CD4-positive, alpha-beta T cell treated with Interleukin-15 for 4 hours (primary cell): ENCODE measurements around the gene ZNF77.
"Not testable (repeated sequence)": the region's sequence is repeated elsewhere in the genome, so short reads cannot be mapped to it uniquely, and the experiment has no call there.

Experiments used
- DNase-seq: peaks from one replicate; pipeline ENCODE4 v3.0.0-alpha.2; 2020; ENCODE audit warnings: low spot score

ZNF77 gene

DNA sequence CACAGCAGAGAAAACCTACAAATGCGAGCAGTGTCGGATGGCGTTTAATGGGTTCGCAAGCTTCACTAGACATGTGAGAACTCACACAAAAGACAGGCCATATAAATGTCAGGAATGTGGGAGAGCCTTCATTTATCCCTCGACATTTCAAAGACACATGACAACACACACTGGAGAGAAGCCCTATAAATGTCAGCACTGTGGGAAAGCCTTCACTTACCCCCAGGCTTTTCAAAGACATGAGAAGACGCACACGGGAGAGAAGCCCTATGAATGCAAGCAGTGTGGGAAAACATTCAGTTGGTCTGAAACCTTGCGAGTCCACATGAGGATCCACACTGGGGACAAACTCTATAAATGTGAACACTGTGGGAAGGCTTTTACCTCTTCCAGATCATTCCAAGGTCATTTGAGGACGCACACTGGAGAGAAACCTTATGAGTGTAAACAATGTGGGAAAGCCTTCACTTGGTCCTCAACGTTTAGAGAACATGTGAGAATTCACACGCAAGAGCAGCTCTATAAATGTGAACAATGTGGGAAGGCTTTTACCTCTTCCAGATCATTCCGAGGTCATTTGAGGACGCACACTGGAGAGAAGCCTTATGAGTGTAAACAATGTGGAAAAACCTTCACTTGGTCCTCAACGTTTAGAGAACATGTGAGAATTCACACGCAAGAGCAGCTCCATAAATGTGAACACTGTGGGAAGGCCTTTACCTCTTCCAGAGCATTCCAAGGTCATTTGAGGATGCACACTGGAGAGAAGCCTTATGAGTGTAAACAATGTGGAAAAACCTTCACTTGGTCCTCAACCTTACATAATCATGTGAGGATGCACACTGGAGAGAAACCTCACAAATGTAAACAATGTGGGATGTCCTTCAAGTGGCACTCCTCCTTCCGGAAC, 27.2 kb downstream of the ZNF77 start:
- no peak for DNase-seq

DNA sequence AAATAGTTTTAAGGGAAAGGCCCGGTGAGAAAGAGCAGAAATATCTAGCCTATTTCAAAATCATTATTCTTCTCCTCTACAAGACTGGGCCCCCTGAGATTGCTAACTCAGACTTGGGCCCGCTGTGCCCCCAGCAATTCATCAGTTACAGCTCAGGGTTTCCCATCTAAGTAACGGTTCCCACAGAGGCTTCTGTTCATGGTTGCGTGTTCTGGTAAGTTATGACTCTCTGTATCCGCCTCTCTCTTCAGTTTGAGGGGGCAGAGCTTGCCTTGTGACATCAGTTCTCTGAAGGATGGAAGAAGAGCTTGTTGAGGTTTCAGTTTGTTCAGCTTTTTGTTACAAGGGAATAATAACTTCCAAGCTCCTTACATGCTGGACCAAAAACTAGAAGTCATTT, 32.5 kb downstream of the ZNF77 start:
- no peak for DNase-seq

DNA sequence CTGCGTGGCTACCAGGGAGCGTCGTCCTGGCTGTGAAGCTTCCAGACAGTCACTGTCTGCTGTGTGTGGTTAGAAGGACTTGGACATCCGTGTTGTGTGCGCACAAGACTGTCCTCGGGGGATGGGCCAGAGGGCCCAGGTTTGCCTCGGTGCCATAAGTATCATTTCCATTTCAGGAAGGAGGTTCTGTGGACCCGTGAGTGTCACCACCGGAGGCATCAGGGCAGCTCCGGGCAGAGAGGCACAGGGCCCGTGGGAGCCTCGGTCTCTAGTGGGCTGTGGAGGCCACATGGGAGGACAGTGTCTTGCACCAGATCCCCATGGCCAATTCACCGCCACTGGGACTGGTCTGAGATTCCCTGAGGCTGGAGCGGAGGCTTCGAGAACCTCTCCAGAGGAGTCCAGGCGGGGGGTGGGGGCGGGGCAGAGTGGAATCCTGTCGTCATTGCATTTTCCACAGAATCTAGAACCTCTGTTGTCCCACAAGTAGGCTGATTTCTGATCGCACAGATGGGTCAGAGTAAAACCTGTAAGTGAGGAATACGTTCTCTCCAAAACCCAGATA, 38.1 kb downstream of the ZNF77 start:
- DNase-seq, result no peak

DNA sequence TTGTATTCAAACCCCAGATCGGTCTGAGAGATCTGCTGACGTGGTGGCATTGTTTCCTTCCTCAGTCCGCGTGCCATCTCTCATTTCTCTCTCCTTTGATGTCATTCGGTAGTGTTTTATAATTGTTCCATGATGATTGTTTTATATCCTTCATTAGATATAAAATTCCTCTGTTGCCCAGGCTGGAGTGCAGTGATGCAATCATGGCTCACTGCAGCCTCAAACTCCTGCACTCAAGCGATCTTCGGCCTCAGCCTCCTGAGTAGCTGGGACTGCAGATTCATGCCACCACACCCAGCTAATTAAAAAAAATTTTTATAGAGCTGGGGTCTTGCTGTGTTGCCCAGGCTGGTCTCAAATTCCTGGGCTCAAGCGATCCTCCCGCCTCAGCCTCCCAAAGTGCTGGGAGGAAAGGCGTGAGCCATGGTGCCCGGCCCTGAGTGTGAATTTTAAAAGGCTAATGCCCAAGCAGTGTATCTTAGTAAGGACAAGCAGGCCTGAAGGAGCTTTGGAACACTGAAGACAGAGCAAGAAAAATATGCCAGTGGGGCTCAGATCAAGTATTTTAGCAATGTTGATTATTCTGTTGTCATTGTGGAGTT, 38.8 kb downstream of the ZNF77 start:
- DNase-seq, result no peak

DNA sequence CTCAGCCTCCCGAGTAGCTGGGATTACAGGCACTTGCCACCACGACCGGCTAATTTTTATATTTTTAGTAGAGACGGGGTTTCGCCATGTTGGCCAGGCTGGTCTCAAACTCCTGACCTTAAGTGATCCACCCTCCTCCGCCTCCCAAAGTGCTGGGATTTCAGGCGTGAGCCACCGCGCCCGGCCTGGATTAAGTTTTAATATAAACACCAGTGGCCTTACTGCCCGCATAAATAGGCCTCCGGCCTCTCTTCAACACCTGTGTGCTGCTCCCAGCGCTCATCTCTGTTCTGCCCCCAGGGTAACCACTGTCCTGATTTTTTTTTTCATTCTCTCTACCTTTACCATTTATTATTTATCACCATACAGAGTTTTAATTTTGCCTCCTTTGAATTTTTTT, 41.4 kb downstream of the ZNF77 start:
- DNase-seq, result not testable (repeated sequence)

DNA sequence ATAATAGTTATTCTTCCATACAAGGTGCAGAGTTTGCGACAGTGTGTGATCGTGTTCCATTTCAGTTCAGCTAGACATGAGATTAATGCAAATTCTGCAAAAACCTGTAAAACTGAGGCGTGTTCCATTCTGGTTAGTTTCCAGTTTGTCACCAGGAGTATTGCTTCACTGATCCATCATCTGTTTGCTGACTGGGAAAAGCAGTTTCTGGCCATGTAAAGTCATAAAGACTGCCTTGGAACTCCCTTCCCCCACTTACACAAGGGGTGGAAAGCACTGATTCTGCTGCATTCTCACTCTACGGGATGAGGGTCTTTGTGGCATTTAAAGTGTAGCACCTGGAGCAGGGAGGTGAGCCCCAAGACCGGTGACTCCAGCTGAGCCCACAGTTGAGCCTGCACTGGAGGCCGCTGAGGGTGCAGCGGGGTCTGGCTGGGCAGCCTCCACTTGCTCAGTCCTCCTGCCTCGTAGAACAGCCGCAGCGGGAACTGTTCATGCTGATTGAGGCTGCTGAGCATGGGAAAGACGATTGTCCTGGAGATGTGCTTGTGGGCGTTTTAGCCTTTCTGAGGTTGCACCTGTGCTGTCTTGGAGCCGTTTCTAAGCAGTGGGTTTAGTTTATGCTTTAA, 42.1 kb downstream of the ZNF77 start:
- DNase-seq, result no peak

DNA sequence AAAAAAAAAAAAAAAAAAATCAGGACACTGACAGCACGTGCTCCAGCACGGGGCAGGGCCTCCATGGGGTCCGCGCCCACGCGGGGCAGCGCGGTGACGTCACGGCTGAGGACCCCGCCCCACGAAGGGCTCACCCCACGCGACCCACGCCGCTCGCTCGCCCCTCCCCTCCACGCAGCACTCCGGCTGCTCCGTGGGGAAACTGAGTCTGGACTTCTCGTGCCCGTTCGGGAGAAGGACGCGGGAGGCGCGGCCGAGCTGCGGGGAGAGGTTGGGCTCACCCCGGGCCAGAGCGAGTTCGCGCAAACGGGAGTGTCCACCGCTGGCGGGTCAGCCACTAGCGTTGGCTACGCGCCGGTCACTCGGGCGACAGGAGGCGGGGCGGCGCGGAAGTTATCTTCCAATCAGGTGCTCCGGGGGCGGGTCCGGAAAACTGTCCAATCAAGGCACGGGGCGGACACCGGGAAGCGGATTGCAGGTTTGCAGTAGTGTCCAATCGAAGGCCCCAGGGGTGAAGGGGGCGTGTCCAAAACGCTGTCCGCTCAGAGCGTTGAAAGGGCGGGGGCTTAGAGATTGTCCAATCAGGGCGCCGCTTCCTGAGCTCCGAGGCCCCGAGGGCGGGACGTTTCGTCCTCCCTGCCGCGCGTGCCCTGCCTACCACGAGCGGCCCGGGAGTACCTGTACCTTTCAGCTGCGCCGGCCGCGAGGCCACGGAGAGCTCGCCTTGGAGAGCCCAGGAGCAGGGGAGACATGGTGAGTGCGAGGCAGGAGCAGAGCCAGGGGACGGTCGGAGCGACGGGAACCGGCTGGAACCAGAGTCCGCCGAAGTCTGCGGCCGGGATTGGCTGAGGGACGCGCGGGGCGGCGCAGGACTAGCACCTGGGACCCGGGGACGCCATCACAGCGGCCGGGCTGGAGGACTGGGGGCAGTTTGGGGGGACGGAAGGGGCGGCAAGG, 44.2 kb downstream of the ZNF77 start, which contains the start of gene ZNF57:
TSS of gene ZNF57 (plus strand) at position 633 of the 957 bp plus-strand sequence. CDS start at position 751, 118 bp downstream.
- DNase-seq, result peak; percentile 97

DNA sequence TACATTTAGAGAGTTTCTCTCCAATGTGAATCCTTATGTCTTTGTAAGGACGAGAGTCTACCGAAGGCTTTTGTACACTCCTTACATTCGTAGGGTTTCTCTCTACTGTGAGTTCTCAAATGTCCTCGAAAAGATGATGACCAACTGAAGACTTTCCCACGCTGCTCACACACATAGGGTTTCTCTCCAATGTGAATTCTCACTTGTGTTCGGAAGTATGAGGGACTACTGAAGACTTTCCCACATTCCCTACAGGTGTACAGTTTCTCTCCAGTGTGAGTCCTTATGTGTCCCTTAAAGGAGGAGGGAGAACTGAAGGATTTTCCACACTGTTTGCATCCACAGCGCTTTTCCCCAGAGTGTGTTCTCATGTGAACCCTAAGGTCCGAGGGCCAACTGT, 48.1 kb downstream of the ZNF77 start:
- no peak for DNase-seq

DNA sequence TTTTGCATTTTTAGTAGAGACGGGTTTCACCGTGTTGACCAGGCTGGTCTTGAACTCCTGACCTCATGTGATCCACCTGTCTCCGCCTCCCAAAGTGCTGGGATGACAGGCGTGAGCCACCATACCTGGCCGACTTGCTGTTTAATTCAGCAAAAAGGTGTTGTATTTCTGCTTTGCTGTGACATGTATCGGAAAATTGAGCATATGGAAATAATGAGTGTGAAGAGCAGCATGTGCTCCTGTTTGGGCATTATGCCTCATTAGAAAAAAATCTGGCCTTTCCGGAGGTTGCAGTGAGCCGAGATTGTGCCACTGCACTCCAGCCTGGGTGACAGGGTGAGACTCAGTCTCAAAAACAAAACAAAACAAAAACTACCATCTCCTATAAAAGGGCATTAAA, 54.2 kb downstream of the ZNF77 start:
- not testable (repeated sequence) for DNase-seq

DNA sequence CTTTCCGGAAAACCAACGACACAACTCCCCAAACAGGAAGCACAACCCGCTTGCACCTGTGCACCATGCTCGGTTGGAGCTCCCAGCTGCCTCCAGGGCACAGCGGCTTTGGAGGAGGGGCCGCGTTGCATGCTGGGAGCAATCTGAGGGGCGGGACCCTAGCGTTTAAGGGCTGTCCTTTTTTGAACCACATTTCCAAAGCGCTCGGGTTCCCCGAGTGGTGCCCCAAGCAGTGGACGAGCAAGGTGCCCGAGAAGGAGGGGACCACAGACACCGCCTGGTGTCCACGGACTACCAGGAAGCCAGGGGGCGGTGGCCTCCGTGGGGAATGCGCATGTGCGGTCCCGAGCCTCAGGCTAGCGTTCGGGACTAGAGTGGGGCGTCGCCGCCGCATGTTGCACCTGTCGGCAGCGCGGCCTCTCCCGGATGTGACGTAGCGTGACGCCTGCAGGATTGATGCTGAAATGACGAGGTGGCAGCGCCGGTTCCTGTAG, 56.0 kb downstream of the ZNF77 start:
- peak; percentile 50 for DNase-seq

DNA sequence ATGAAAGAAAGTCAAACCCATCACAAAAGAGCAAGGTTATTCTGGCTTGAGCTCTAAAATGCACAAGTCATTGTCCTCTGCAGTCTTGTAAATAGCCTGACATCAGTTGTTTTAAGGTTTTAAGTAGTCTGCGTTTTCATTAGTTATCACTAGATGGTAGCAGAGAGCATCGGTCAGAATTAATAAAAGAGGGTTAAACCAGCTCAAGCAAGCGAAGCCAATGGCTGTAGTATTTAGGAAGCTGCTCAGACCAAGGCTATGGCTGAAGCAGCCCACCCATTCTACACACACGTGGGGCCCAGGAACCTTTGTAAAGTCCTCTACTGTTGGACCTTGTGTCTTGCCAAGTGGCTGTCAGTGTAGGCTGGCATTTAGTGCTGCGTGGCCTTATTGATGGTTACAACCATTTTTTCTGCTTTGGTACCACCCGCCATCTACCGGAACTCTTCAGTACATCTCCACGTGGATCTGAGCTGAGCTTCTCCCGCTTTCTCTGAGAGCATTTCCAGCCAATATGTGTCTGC, 57.3 kb downstream of the ZNF77 start:
- peak; percentile 51 for DNase-seq

DNA sequence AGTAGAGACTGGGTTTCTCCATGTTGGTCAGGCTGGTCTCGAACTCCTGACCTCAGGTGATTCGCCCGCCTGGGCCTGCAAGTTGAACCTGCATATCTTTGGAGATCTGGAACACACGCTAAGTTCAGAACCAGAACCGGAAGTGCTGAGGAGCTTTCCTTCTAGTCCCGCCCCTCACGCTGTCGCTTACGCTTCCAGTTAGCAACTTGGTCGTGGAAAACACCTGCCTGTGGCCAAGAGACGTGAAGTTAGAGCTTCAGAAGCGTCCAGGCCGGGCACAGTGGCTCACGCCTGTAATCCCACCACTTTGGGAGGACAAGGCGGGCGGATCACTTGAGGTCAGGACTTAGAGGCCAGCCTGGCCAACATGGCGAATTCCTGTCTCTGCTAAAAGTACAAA, 59.0 kb downstream of the ZNF77 start:
- DNase-seq, result no peak

DNA sequence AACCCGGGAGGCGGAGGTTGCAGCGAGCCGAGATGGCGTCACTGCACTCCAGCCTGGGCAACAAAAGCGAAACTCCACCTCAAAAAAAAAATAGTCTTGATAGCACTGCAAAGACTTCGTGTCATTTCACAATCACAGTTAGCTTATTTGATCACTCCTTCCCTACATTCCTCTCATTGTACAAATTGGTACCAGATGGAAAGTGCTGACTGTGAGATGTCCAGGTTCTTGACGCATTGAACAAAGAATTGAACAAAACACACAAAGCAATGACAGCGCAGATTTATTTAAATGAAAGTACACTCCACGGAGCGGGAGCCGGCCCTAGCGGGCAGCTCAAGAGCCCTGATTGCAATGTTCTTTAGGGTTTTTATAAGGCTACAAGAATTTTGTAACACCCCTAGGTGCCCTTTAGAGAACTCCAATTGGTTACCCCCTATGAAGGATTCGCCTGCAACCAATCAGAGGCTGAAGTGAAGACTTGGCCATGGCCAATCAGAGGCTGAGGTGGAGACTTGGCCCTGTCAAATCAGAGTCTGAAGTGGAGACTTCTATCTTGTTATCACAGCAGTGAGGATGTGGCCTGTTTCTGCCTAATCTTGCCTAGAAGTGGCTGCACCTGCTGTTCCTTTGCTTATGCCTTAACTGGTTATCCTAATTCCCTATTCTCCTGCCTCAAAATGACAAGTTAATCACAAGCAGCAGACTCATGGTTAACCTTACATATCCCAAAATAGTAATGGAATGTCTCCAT, 60.9 kb downstream of the ZNF77 start:
- DNase-seq, result no peak
